ENCODE data around the gene TMEM184B. TPM values are rescaled to one million over a fixed set of nuclear protein-coding genes. Genes with fewer than 3 reads are reported as not detected.
A peak's percentile ranks its signal among the peaks of the same experiment; 100 is the strongest.

TMEM184B gene
- total and polyA plus RNA-seq, 5 donors, result 32.2 to 55.8 (median 49.2) TPM

DNA sequence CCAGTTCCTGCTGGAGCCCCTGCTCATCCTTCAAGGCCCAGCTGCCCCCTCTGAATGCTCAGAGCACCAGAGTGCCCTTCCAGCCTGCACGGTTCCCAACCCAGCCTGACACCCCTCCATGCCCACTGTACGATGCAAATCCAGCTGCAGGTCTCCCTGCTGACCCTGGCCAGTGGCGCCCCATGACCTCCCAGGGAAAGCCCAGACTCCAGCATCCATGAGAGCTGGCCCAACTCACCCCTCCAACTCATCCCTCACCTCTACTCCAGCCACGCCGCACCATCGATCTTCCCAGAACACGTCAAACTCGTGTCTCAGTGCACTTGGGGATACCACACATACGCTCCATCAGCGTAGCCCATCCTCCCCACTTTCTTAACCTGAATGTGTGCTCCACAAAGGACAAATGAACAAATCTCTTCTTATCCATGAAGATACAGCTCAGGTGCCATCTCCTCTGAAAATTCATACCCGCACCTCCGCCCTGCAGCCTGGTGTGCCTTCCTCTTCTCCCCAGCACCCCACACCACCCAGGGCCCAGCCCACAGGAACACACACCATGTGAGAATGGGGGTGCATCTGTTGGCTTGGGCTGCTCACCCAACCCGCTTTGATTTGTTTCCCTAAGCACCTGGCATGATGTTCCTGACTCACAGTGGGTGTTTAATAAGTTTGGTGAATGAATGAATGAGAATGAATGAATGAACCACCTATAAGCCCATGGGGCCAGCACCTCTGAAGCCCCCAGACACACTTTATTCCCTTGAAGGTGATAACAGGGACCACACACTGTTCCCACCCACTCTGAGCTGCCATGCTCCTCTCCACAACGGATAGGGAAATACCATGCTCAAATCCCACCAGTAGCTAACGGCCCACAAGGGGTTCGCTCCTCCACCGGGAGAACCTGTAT is 97.3 kb downstream of the TMEM184B start:
- ATAC-seq, result no peak
- DNase-seq, result peak in 1 of 3 donors; percentile 25
- WGBS, result 86% methylated on average over 17 of the region's 17 CpGs
- Histone ChIP-seq H3K27ac (ENCODE audit: low read length) (peak overlapping the region; percentile 92), H3K27me3 (ENCODE audit: control insufficient read depth, insufficient read depth) (no peaks in the 10 kb centered on the region), H3K4me3 (ENCODE audit: low read length) (no peak overlapping the region), H3K9me3 (ENCODE audit: control insufficient read depth, low read length) (no peaks in the 10 kb centered on the region), H3K4me1 (ENCODE audit: control insufficient read depth, insufficient read depth, low read length) (peaks cover 11% of the 10 kb centered on the region)
- intact Hi-C loops (cut with DNase I), result no loop called here

DNA sequence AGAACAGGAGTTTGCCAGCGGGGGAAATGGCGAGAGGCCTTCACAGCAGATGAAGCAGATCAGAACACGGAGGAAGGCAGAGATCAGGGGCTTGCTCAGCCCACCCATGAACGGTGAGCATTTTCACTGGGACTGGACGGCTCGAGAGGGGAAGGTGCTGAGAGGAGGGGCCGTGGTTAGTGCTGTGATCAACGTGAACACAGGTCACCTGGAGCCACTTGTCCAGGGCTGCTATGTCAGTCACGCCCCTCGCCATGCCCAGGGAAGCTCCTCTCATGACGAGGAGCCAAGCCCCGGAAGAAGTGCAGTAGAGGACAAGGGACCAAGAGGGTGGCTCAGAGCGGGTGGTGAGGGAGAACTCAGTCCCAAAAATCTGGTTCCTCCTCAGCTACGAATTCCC is 98.2 kb downstream of the TMEM184B start:
- intact Hi-C loops (cut with DNase I), result no loop called here
- ATAC-seq (no peak), DNase-seq (peak in 1 of 3 donors; percentile 52)
- Histone ChIP-seq H3K9me3 (ENCODE audit: control insufficient read depth, low read length) (no peaks in the 10 kb centered on the region), H3K27ac (ENCODE audit: low read length) (no peak overlapping the region), H3K4me1 (ENCODE audit: control insufficient read depth, insufficient read depth, low read length) (peaks cover 11% of the 10 kb centered on the region), H3K4me3 (ENCODE audit: low read length) (no peak overlapping the region), H3K27me3 (ENCODE audit: control insufficient read depth, insufficient read depth) (no peaks in the 10 kb centered on the region)
- WGBS, result 86% methylated on average over 14 of the region's 14 CpGs

DNA sequence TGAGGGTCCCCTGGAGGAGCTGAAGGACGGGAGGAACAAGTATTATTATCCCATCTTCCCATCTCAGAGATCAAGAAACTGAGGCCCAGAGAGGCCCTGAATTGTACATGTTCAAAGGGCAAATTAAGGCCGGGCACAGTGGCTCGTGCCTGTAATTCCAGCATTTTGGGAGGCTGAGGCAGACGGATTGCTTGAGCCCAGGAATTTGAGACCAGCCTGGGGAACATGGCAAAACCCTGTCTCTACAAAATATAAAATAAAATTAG is 99.2 kb downstream of the TMEM184B start:
- H3K27ac ChIP-seq (ENCODE audit: low read length), result no peak overlapping the region
- intact Hi-C loops (cut with DNase I), result no loop called here

DNA sequence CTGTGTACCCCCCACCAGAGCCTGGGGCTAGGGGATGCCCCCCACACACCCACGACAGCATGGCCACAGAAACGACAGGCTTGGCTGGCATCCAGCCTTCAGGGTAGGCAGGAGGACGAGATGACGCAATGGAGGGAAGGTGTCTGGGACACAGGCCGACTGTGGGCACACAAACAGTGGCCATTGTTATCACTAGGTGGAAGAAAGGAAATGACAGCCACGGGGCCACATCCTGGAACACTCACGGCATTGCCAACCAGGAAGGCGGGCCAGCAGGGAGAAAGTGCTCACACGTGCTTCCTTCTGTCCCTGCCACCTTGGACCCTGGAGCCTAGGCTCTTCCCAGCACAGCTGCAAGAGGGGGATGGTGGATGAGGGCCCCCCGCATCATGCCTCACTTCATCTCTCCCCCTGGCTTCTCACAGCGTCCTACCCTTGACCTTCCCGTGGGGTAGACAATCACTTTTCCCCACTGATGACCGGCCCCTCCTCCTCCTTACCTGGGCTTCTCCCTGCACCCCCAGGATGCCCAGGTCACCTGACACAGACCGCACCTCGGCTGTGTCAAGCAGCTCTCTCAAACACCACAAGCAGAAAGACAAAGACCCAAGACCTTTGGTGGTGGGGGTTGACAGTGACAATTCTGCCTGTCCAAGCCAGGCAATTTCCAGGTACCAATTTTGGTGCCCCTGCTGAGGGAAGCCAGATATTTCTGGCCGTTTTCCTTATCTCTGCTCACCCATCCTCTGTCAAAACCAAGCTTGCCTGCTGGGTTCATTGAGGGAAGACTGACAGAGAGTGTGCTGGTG is 99.8 kb downstream of the TMEM184B start:
- Histone ChIP-seq H3K27me3 (ENCODE audit: control insufficient read depth, insufficient read depth) (no peaks in the 10 kb centered on the region), H3K9me3 (ENCODE audit: control insufficient read depth, low read length) (no peaks in the 10 kb centered on the region), H3K4me1 (ENCODE audit: control insufficient read depth, insufficient read depth, low read length) (peaks cover 11% of the 10 kb centered on the region), H3K27ac (ENCODE audit: low read length) (peak overlapping the region; percentile 35), H3K4me3 (ENCODE audit: low read length) (no peak overlapping the region)
- 28% methylated on average over 16 of the region's 16 CpGs for WGBS
- ATAC-seq, result peak; percentile 74 to 88
- intact Hi-C loops (cut with DNase I), result no loop called here
- DNase-seq, result peak; percentile 85 to 90 (median 86)

More for the DNA sequence above, 99.2 kb downstream of the TMEM184B start:
- no peak for DNase-seq
- H3K4me3 ChIP-seq (ENCODE audit: low read length), result no peak overlapping the region
- H3K4me1 ChIP-seq (ENCODE audit: control insufficient read depth, insufficient read depth, low read length), result peaks cover 11% of the 10 kb centered on the region
- no peaks in the 10 kb centered on the region for H3K9me3 ChIP-seq (ENCODE audit: control insufficient read depth, low read length)
- ATAC-seq, result no peak
- H3K27me3 ChIP-seq (ENCODE audit: control insufficient read depth, insufficient read depth), result no peaks in the 10 kb centered on the region
- WGBS, result over 99% methylated on average over 4 of the region's 4 CpGs

DNA sequence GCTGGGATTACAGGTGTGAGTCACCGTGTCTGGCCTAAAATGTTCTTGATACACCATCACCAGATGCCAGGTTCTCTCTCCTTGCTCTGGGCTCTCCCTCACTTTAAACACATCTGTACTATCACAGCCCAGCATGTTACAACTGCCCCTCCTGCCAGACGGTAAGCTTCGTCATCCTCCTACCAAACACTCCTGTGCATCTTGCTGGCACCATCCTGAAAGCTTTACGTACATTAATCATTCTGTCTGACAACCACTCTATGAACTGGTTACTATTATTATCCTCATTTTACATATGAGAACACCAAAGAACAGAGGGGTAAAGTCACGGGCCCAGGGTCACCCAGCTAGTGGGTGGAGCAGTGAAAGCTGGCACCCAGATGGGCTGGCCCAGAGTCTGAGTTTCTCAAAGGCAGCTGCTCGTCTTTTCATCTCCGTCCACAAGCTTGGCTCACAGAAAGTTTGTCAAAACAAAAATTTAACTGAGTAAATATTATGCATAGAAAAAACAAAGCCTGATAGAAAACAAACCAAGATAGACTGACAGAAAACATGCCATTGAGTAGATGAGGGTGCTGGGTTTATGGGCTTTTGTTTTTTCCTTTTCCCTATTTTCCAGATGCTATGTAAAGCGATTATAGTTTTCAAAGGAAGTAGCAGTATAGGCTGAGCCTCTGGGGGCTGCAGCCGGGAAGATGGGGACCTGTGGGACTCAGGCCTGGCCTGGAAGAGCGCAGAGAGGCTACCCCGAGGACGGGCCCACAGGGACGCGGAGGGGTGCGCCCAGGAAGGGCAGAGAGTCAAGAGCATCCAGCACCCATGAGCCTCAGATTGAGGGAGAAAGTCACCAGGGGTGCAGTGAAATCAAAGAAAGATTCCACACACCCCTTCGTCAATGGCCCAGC is 100.6 kb downstream of the TMEM184B start:
- Histone ChIP-seq H3K27ac (ENCODE audit: low read length) (peak overlapping the region; percentile 35), H3K9me3 (ENCODE audit: control insufficient read depth, low read length) (no peaks in the 10 kb centered on the region), H3K27me3 (ENCODE audit: control insufficient read depth, insufficient read depth) (no peaks in the 10 kb centered on the region), H3K4me3 (ENCODE audit: low read length) (no peak overlapping the region), H3K4me1 (ENCODE audit: control insufficient read depth, insufficient read depth, low read length) (peaks cover 11% of the 10 kb centered on the region)
- WGBS, result 56% methylated on average over 16 of the region's 16 CpGs
- ATAC-seq (peak in 1 of 2 donors; percentile 4), DNase-seq (peak in 1 of 3 donors; percentile 9)
- intact Hi-C loops (cut with DNase I), result no loop called here

DNA sequence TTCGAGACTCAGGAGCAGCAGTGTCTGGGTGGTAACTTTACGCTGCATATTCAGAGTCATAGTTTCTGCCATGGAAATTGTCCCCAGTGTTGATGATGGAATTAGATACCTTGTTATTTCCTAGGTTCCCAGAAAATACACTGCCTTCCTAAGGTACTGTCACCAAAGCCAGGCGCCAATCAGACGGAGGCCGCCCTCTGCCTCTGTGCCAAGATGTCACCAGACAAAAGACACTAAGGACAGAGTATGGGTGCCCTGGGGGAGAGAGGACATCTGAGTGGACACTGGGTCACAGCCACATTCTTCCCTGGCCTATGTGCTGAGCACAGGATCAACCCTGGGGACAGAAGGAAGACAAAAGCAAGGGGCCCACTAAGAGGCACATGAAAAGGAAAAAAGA is 102.3 kb downstream of the TMEM184B start:
- peak in 1 of 3 donors; percentile 59 for DNase-seq
- intact Hi-C loops (cut with DNase I), result no loop called here
- no peak overlapping the region for H3K4me3 ChIP-seq (ENCODE audit: low read length)
- 86% methylated on average over 5 of the region's 5 CpGs for WGBS
- H3K27ac ChIP-seq (ENCODE audit: low read length), result no peak overlapping the region
- peaks cover 5% of the 10 kb centered on the region for H3K4me1 ChIP-seq (ENCODE audit: control insufficient read depth, insufficient read depth, low read length)
- no peaks in the 10 kb centered on the region for H3K27me3 ChIP-seq (ENCODE audit: control insufficient read depth, insufficient read depth)
- no peaks in the 10 kb centered on the region for H3K9me3 ChIP-seq (ENCODE audit: control insufficient read depth, low read length)
- no peak for ATAC-seq

Other genes with a start within 250 kb of the TMEM184B start
- 10 to 100 TPM; 23.8 to 26.5 (median 25.0) TPM for gene PICK1, start 215.6 kb downstream of the TMEM184B start, total RNA-seq
- 31.3 TPM for gene PICK1, start 215.6 kb downstream of the TMEM184B start, polyA plus RNA-seq
- under 1 TPM in 3 of 4 donors, not detected in 1; 0.41 to 0.68 (median 0.57) TPM for gene SLC16A8, start 188.8 kb downstream of the TMEM184B start, total RNA-seq
- 0.63 TPM for gene SLC16A8, start 188.8 kb downstream of the TMEM184B start, polyA plus RNA-seq
- under 1 TPM in 2 of 4 donors, not detected in 2; 0.17 to 0.53 TPM for gene BAIAP2L2, start 162.3 kb downstream of the TMEM184B start, total RNA-seq
- gene BAIAP2L2, start 162.3 kb downstream of the TMEM184B start, polyA plus RNA-seq, result 0.20 TPM
- gene PLA2G6, start 91.2 kb downstream of the TMEM184B start, total RNA-seq, result 10 to 100 TPM; 16.0 to 25.2 (median 17.6) TPM
- gene PLA2G6, start 91.2 kb downstream of the TMEM184B start, polyA plus RNA-seq, result 16.0 TPM
- gene MAFF, start 71.0 kb downstream of the TMEM184B start, total RNA-seq, result 10 to 100 TPM in 1 of 4 donors, 1 to 10 TPM in 3; 4.8 to 13.7 (median 7.1) TPM
- 20.5 TPM for gene MAFF, start 71.0 kb downstream of the TMEM184B start, polyA plus RNA-seq
- 10 to 100 TPM; 69.7 to 88.6 (median 81.0) TPM for gene CSNK1E, start 44.4 kb upstream of the TMEM184B start, total RNA-seq
- gene CSNK1E, start 44.4 kb upstream of the TMEM184B start, polyA plus RNA-seq, result 76.3 TPM
- gene KCNJ4, start 182.2 kb upstream of the TMEM184B start, total RNA-seq, result 10 to 100 TPM; 15.7 to 40.5 (median 31.3) TPM
- 40.4 TPM for gene KCNJ4, start 182.2 kb upstream of the TMEM184B start, polyA plus RNA-seq
- gene KDELR3, start 195.1 kb upstream of the TMEM184B start, total RNA-seq, result 1 to 10 TPM; 5.0 to 8.3 (median 7.4) TPM
- 7.9 TPM for gene KDELR3, start 195.1 kb upstream of the TMEM184B start, polyA plus RNA-seq
- 100 to 1,000 TPM; 216 to 253 (median 238) TPM for gene DDX17, start 233.3 kb upstream of the TMEM184B start, total RNA-seq
- 134 TPM for gene DDX17, start 233.3 kb upstream of the TMEM184B start, polyA plus RNA-seq

All from right cardiac atrium (tissue), 5 donors.